Keratinocyte (primary cell): ENCODE data around the gene ASXL2. TPM values are rescaled to one million over a fixed set of nuclear protein-coding genes. Genes with fewer than 3 reads are reported as not detected.

ENCODE experiments used
- DNase-seq: peaks from one replicate; pipeline ENCODE4 v3.0.0-alpha.2; 2011; ENCODE audit warnings: low read depth, missing footprints, low spot score
- FAIRE-seq: peaks from 2 replicates; lab custom pipeline; 2011; peaks lifted over from hg19 to GRCh38; lab: Jason Lieb, UNC
- H2AFZ ChIP-seq: 2 replicates; pipeline ENCODE4 v1.6.0; 2012; ENCODE audit warnings: low read length, control low read depth, inconsistent platforms; ENCODE audit not compliant: control insufficient read depth
- H3K27ac ChIP-seq: 2 replicates; pipeline ENCODE4 v1.5.1; 2011; ENCODE audit warnings: low read length; ENCODE audit not compliant: control insufficient read depth, insufficient read depth
- H3K27me3 ChIP-seq: 3 replicates; pipeline ENCODE4 v1.6.0; 2011; ENCODE audit warnings: low read length; ENCODE audit not compliant: control insufficient read depth, insufficient read depth; ENCODE audit errors: extremely low read depth
- H3K36me3 ChIP-seq, 2 experiments: 2 replicates in 1 of 2; 3 replicates in 1 of 2; pipeline ENCODE4 v1.5.1; 2011; ENCODE audit warnings: low read length in 2 of 2, mild to moderate bottlenecking in 1 of 2; ENCODE audit not compliant: control insufficient read depth in 2 of 2, insufficient read depth in 2 of 2; ENCODE audit errors: extremely low read depth in 1 of 2
- H3K4me1 ChIP-seq: 3 replicates; pipeline ENCODE4 v1.5.1; 2011; ENCODE audit warnings: low read length; ENCODE audit not compliant: control insufficient read depth, insufficient read depth; ENCODE audit errors: extremely low read depth
- H3K4me2 ChIP-seq: 3 replicates; pipeline ENCODE4 v1.6.0; 2011; ENCODE audit warnings: low read depth, low read length; ENCODE audit not compliant: control insufficient read depth, insufficient read depth; ENCODE audit errors: extremely low read depth
- H3K4me3 ChIP-seq, 3 experiments: fragments of 200-600 bp in 1 of 3; sonication (generic) in 1 of 3; 2 replicates in 2 of 3; 3 replicates in 1 of 3; pipeline ENCODE4 v1.5.1; 2011 to 2016; ENCODE audit warnings: low read length in 3 of 3, mild to moderate bottlenecking in 3 of 3, control low read depth in 2 of 3, inconsistent platforms in 1 of 3, low read depth in 1 of 3, mixed read lengths in 1 of 3, mixed run types in 1 of 3, moderate library complexity in 1 of 3; ENCODE audit not compliant: control insufficient read depth in 2 of 3, insufficient read depth in 2 of 3; ENCODE audit errors: extremely low read depth in 1 of 3
- H3K79me2 ChIP-seq: 2 replicates; pipeline ENCODE4 v1.6.0; 2012; ENCODE audit warnings: low read length; ENCODE audit not compliant: control insufficient read depth, insufficient read depth
- H3K9ac ChIP-seq: 3 replicates; pipeline ENCODE4 v1.6.0; 2011; ENCODE audit warnings: low read length; ENCODE audit not compliant: control insufficient read depth, insufficient read depth; ENCODE audit errors: extremely low read depth
- H3K9me1 ChIP-seq: 3 replicates; pipeline ENCODE4 v1.6.0; 2011; ENCODE audit warnings: low read length; ENCODE audit not compliant: control insufficient read depth, insufficient read depth; ENCODE audit errors: extremely low read depth
- H3K9me3 ChIP-seq: 2 replicates; pipeline ENCODE4 v1.5.1; 2012; ENCODE audit warnings: low read depth, low read length; ENCODE audit not compliant: control insufficient read depth
- H4K20me1 ChIP-seq: 3 replicates; pipeline ENCODE4 v1.6.0; 2011; ENCODE audit warnings: low read length; ENCODE audit not compliant: control insufficient read depth, insufficient read depth; ENCODE audit errors: extremely low read depth
- EZH2 ChIP-seq: IDR thresholded peaks from one replicate; pipeline ENCODE4 v1.6.1; 2012; ENCODE audit warnings: inconsistent platforms, mild to moderate bottlenecking, low read length, moderate library complexity
- dilution Hi-C: fragments of 300-500 bp; cut with MboI; formaldehyde crosslinking; loops from one replicate; pipeline ENCODE4 v1.7.0; 2020; ENCODE audit warnings: low sequenced_read_pairs; ENCODE audit not compliant: extremely low pct_ligation_motif_present
- polyA plus RNA-seq, 5 experiments: library from polyadenylated mRNA; depleted of rRNA in 3 of 5; stranded (reverse) in 3 of 5; stranded (forward) in 1 of 5; unstranded in 1 of 5; fragments of >200 nt; gene quantifications; 1 replicate in 1 of 5; 2 replicates in 3 of 5; 3 replicates in 1 of 5; pipeline versions ENCODE4 v1.2.1 to v1.2.3, GENCODE V29; 2011 to 2012; ENCODE audit warnings: missing spikeins in 2 of 5, low read depth in 1 of 5, low replicate concordance in 1 of 5
- TF ChIP-seq, protein P1 (sequence below), 3 experiments: IDR thresholded peaks in 1 of 3; conservative IDR thresholded peaks in 1 of 3; optimal IDR thresholded peaks in 1 of 3; 2 replicates in 2 of 3; 3 replicates in 1 of 3; pipeline versions ENCODE3 to v1.5.1; 2011; ENCODE audit warnings: low read length in 3 of 3, mild to moderate bottlenecking in 3 of 3, moderate library complexity in 2 of 3, control low read depth in 1 of 3, inconsistent platforms in 1 of 3; ENCODE audit not compliant: insufficient read depth in 2 of 3; ENCODE audit errors: extremely low read depth in 1 of 3

ASXL2 gene
- polyA plus RNA-seq, 1 donor (not counting 4 experiments of a cell fraction or from before 2014, with no cell fraction given), result 12.5 TPM

GRCh38 chr2:25799301-25799700 is 79.0 kb downstream of the ASXL2 start:
- Histone ChIP-seq H4K20me1 (no peaks in the 10 kb centered on the region), H3K9me1 (no peaks in the 10 kb centered on the region), H3K4me3 (no peak overlapping the region), H3K4me2 (no peak overlapping the region), H2AFZ (no peak overlapping the region), H3K79me2 (no peaks in the 10 kb centered on the region), H3K27ac (no peak overlapping the region), H3K9ac (no peak overlapping the region), H3K9me3 (no peaks in the 10 kb centered on the region), H3K27me3 (no peaks in the 10 kb centered on the region), H3K4me1 (no peaks in the 10 kb centered on the region), H3K36me3 (peaks cover 11 to 18% of the 10 kb centered on the region in 2 experiments)
- no peak for TF ChIP-seq EZH2
- TF ChIP-seq, protein P1, sequence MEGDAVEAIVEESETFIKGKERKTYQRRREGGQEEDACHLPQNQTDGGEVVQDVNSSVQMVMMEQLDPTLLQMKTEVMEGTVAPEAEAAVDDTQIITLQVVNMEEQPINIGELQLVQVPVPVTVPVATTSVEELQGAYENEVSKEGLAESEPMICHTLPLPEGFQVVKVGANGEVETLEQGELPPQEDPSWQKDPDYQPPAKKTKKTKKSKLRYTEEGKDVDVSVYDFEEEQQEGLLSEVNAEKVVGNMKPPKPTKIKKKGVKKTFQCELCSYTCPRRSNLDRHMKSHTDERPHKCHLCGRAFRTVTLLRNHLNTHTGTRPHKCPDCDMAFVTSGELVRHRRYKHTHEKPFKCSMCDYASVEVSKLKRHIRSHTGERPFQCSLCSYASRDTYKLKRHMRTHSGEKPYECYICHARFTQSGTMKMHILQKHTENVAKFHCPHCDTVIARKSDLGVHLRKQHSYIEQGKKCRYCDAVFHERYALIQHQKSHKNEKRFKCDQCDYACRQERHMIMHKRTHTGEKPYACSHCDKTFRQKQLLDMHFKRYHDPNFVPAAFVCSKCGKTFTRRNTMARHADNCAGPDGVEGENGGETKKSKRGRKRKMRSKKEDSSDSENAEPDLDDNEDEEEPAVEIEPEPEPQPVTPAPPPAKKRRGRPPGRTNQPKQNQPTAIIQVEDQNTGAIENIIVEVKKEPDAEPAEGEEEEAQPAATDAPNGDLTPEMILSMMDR (optimal IDR thresholded peaks at IDR 0.05 in 1 of 3, IDR thresholded peaks at IDR 0.05 in 1 of 3, conservative IDR thresholded peaks at IDR 0.05 in 1 of 3; ENCODE audit: extremely low read depth in 1 of 3, insufficient read depth in 2 of 3, low read length in 3 of 3), result no peak
- DNase-seq (no peak), FAIRE-seq (no peak)
- dilution Hi-C loops, result no loop called here

DNA sequence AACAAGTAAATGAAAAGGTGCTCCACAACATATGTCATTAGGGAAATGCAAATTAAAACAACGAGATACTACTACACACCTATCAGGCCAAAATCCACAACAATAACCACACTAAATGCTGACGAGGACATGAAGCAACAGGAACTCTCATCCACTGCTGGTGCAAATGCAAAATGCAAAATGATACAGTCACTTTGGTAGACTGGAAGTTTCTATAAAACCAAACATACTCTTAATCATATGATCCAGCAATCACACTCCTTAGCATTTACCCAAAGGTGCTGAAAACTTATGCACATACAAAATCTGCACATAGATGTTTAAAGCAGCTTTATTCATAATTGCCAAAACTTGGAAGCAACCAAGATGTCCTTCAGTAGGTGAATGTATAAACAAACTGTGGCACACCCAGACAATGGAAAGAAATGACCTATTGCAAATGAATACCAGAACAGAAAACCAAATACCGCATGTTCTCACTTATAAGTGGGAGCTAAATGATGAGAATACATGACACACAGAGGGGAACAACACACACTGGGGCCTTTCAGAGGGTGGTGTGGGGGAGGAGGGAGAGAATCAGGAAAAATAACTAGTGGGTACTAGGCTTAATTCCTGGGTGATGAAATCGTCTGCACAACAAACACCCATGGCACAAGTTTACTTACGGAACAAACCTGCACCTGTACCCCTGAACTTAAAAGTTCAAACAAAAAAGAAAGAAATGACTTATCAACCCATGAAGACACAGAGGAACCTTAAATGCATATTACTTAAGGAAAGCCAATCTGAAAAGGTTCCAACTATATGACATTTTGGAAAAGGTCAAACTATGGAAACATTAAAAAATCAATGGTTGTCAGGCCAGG is 80.4 kb downstream of the ASXL2 start:
- no peak for DNase-seq
- dilution Hi-C loops, result no loop called here
- H3K27ac ChIP-seq, result no peak overlapping the region
- no peaks in the 10 kb centered on the region for H3K9me1 ChIP-seq
- H3K4me3 ChIP-seq, result no peak overlapping the region
- H3K27me3 ChIP-seq, result no peaks in the 10 kb centered on the region
- no peak overlapping the region for H3K9ac ChIP-seq
- H3K9me3 ChIP-seq, result no peaks in the 10 kb centered on the region
- peaks cover 9 to 11% of the 10 kb centered on the region in 2 experiments for H3K36me3 ChIP-seq
- no peaks in the 10 kb centered on the region for H3K79me2 ChIP-seq
- TF ChIP-seq, protein P1 (optimal IDR thresholded peaks at IDR 0.05 in 1 of 3, IDR thresholded peaks at IDR 0.05 in 1 of 3, conservative IDR thresholded peaks at IDR 0.05 in 1 of 3; ENCODE audit: extremely low read depth in 1 of 3, insufficient read depth in 2 of 3, low read length in 3 of 3), result no peak
- TF ChIP-seq EZH2, result no peak
- no peak overlapping the region for H3K4me2 ChIP-seq
- H3K4me1 ChIP-seq, result no peaks in the 10 kb centered on the region
- FAIRE-seq, result peak; percentile 60
- H2AFZ ChIP-seq, result no peak overlapping the region
- no peaks in the 10 kb centered on the region for H4K20me1 ChIP-seq
